Activated naive CD4-positive, alpha-beta T cell treated with anti-CD3 and anti-CD28 coated beads, Interleukin-2, amount 50 U/mL, for 24 hours (primary cell): ENCODE measurements around the gene FADS2.
A peak's percentile ranks its signal among the peaks of the same experiment; 100 is the strongest.

ENCODE experiments used
- H3K27ac Mint-ChIP-seq: one replicate; pipeline ENCODE4 v1.8.0; 2021; ENCODE audit warnings: mild to moderate bottlenecking, mixed read lengths
- H3K27me3 Mint-ChIP-seq: one replicate; pipeline ENCODE4 v1.8.0; 2021; ENCODE audit warnings: mixed read lengths
- H3K36me3 Mint-ChIP-seq: one replicate; pipeline ENCODE4 v1.8.0; 2021; ENCODE audit warnings: mixed read lengths
- H3K4me1 Mint-ChIP-seq: one replicate; pipeline ENCODE4 v1.8.0; 2021; ENCODE audit warnings: mixed read lengths
- H3K4me3 Mint-ChIP-seq: one replicate; pipeline ENCODE4 v1.8.0; 2021; ENCODE audit warnings: mild to moderate bottlenecking, mixed read lengths
- H3K9me3 Mint-ChIP-seq: one replicate; pipeline ENCODE4 v1.8.0; 2021; ENCODE audit warnings: mixed read lengths

FADS2 gene

DNA sequence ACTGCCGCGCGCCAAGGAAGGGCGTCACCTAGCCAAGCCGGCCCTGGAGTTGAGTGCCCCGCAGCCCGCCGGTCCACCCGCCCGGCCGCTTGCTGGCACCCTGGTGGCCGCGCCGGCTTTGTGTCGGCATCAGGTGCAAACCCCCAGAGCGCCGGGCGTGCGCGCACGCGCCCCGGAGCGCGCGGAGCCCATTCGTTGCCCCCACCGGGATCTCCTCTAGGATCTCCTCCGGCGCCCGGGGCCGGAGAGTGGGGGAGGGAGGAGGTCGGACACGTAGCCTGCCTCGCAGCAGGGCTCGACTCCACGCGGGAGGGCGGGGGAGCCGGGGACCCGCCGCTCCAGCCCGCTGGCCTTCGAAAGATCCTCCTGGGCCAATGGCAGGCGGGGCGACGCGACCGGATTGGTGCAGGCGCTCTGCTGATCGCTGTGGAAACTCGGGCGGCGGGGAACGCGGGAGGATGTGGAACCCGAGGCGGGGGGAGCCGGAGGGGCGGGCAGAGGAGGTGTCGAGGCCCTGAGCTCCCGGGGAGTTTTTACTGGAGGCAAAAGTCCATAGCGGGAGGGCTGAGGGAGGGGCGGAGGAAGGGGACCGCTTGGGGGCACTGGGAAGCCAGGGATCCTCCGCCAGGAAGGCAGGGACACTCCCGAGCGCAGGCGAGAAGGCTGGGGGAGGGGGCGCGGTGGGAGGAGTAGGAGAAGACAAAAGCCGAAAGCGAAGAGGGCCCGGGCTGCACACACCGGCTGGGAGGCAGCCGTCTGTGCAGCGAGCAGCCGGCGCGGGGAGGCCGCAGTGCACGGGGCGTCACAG, at the start of gene FADS2:
Gene FADS2, plus strand, starts transcription at position 730 of the 808 bp plus-strand sequence. CDS start 91 bp downstream, outside the sequence.
- Mint-ChIP-seq H3K27me3 (peaks cover 19% of the 10 kb centered on the region), H3K27ac (no peak within 1 kb of the TSS), H3K36me3 (no peaks in the 10 kb centered on the region), H3K4me1 (peaks cover 6% of the 10 kb centered on the region), H3K4me3 (peak within 1 kb of the TSS; percentile 83), H3K9me3 (no peaks in the 10 kb centered on the region)

DNA sequence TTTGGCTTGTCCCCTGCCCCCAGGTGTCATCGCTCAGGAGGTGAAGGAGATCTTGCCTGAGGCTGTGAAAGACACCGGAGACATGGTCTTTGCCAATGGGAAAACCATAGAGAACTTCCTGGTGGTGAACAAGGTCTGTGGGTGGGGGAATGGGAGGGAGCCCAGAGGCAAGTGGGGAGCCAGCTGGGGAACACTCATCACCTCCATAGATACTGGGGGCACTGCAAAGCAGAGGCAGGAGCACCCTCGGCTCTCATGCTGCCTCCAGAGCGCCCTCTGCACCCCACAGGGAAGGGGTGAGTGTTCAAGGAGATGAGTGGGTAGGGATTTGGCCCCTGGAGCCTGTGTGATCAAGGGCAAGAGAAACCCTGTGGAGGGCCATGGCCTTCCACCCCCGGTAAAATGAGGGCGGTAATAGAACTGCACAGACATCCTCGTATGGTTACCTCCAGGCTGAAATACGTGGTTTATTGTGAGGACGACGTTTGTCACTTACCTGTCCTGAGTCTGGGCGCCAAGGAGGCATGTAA, 49.7 kb upstream of the FADS2 start:
- no peak overlapping the region for H3K27ac Mint-ChIP-seq
- no peak overlapping the region for H3K4me3 Mint-ChIP-seq
- no peaks in the 10 kb centered on the region for H3K9me3 Mint-ChIP-seq
- H3K36me3 Mint-ChIP-seq, result no peaks in the 10 kb centered on the region
- peaks cover 15% of the 10 kb centered on the region for H3K4me1 Mint-ChIP-seq
- no peaks in the 10 kb centered on the region for H3K27me3 Mint-ChIP-seq

- no peaks in the 10 kb centered on the region for H3K36me3 Mint-ChIP-seq
- peaks cover 15% of the 10 kb centered on the region for H3K4me1 Mint-ChIP-seq
- H3K9me3 Mint-ChIP-seq, result no peaks in the 10 kb centered on the region
- no peak overlapping the region for H3K27ac Mint-ChIP-seq
- no peak overlapping the region for H3K4me3 Mint-ChIP-seq
- no peaks in the 10 kb centered on the region for H3K27me3 Mint-ChIP-seq
Observed at GRCh38 chr11:61778920-61779650, 49.0 kb upstream of the FADS2 start.

DNA sequence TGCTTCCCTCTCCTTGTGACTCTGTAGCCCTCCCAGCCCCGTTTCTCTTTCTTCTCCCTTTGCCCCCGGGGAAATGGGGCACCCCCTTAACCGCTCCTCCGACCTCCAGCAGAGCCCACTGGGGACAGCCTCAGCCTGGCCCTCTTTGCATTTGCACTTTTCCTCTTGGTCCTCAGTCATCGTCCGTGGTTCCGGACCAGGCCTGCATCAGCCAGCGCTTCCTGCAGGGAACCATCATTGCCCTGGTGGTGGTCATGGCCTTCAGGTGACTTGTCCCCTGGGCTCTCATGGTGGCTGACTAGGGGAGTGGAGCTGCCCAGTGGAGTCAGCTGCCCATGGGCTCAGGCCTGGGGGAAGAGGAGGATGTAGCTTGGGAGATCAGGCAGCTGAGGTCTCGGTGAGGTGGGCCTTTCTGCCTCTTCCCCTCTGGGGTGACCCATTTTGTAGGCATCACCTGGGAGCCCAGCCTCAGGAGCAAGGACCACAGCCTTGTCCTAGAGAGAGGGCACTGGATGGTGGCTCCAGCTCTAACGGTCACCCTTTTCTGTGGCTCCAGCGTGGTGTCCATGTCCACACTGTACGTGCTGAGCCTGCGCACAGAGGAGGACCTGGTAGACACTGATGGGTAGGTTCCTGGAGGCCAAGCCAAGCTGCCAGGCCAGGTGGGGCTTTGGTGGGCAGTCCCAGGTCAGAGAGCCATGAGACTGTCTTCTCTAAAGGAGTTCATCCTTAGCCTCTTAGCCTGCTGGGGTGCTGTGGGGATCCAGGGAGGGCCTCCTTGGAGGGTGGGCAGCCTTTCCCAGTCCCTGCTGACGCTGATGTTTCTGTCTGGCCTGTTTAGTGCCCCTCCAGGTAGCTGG, 48.2 kb upstream of the FADS2 start:
- no peaks in the 10 kb centered on the region for H3K27me3 Mint-ChIP-seq
- no peaks in the 10 kb centered on the region for H3K9me3 Mint-ChIP-seq
- H3K4me1 Mint-ChIP-seq, result peaks cover 15% of the 10 kb centered on the region
- no peaks in the 10 kb centered on the region for H3K36me3 Mint-ChIP-seq
- peak overlapping the region; percentile 23 for H3K27ac Mint-ChIP-seq
- no peak overlapping the region for H3K4me3 Mint-ChIP-seq

DNA sequence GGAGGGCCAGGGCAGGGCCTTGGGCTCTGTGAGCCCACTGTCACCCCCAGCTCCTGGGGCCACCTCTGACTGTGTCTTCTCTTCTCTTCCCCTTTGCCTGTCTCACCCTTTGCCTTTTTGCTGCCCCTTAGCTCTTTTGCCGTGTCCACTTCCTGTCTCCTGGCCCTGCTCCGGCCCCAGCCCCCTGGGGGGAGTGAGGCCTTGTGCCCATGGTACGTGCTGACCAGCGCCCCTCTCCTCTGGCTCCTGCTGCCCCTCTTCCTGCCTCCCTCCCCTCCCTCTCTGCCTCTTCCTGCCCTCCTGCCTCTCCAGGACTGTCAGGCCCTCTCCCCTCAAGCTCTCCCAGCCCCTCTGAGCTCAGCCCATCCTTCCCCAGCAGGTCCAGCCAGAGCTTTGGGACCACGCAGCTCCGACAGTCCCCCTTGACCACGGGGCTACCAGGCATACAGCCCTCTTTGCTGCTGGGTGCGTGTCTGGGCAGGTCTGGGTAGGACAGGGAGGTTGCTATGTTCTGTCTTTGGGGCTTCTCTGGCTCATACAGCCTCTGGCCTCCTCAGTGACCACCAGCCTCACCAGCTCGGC, 47.4 kb upstream of the FADS2 start:
- Mint-ChIP-seq H3K27ac (no peak overlapping the region), H3K4me1 (peaks cover 15% of the 10 kb centered on the region), H3K36me3 (no peaks in the 10 kb centered on the region), H3K9me3 (no peaks in the 10 kb centered on the region), H3K4me3 (no peak overlapping the region), H3K27me3 (no peaks in the 10 kb centered on the region)

- H3K4me3 Mint-ChIP-seq, result no peak overlapping the region
- no peaks in the 10 kb centered on the region for H3K9me3 Mint-ChIP-seq
- no peaks in the 10 kb centered on the region for H3K27me3 Mint-ChIP-seq
- H3K36me3 Mint-ChIP-seq, result no peaks in the 10 kb centered on the region
- H3K27ac Mint-ChIP-seq, result no peak overlapping the region
- peaks cover 10% of the 10 kb centered on the region for H3K4me1 Mint-ChIP-seq
Observed at GRCh38 chr11:61781585-61781984, 46.5 kb upstream of the FADS2 start.

DNA sequence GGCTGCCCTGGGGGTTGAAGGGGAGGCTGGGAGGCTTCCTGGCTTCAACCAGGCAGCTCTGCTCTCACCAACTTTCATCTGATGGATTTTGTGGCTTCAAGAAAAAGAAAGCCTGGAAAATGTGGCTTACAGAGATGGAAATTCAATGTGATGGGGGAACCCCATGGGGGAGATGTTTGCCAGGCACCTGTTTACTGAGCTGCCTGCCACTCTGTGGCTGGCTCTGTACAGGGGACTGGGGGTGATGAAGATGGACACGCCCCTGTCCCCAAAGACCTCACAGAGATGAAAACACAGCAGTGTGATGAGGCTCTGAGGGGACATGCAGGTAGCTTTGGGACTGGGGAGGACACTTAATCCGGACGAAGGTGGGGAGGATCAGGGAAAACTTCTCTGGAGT, 45.8 kb upstream of the FADS2 start:
- Mint-ChIP-seq H3K27me3 (no peaks in the 10 kb centered on the region), H3K4me1 (peaks cover 5% of the 10 kb centered on the region), H3K27ac (no peak overlapping the region)

GRCh38 chr11:61782841-61783240, 45.3 kb upstream of the FADS2 start:
- no peaks in the 10 kb centered on the region for H3K27me3 Mint-ChIP-seq
- no peak overlapping the region for H3K27ac Mint-ChIP-seq
- no peaks in the 10 kb centered on the region for H3K9me3 Mint-ChIP-seq
- no peaks in the 10 kb centered on the region for H3K36me3 Mint-ChIP-seq
- peaks cover 3% of the 10 kb centered on the region for H3K4me1 Mint-ChIP-seq
- no peak overlapping the region for H3K4me3 Mint-ChIP-seq

More for the DNA sequence above, 45.8 kb upstream of the FADS2 start:
- H3K4me3 Mint-ChIP-seq, result no peak overlapping the region
- no peaks in the 10 kb centered on the region for H3K36me3 Mint-ChIP-seq
- no peaks in the 10 kb centered on the region for H3K9me3 Mint-ChIP-seq

DNA sequence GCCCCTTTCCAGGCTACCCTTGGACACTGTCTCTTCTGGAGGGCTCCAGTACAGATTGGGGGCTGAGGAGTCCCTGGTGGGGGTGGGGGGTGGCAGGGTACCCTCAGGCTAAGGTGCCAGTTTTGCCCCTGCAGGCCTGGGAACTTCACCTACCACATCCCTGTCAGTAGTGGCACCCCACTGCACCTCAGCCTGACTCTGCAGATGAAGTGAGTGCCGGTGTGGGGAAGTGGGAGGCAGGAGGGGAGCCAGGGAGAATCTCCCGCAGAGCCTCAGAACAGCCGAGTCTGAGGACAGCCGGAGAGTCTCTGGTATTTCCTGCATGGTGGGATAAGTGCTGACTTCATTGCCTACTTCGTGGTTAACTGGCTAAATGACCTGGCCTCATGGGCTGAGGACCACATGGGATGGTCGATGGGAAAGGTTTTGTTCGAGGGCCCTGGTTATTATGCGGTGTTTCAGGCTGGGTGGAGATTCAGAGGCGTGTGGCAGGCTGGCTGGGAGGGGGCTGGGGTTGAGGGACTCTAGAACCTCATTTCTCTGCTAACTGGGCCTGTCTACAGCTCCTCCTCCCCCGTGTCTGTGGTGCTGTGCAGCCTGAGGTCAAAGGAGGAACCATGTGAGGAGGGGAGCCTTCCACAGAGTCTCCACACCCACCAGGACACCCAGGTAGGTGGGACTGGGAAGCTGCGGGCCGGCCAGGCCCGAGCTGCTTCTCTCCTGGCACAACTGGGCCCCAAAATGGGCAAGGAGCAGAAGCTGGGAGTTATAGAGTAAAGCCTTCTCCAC, 44.2 kb upstream of the FADS2 start:
- no peaks in the 10 kb centered on the region for H3K9me3 Mint-ChIP-seq
- H3K4me1 Mint-ChIP-seq, result no peaks in the 10 kb centered on the region
- H3K27me3 Mint-ChIP-seq, result no peaks in the 10 kb centered on the region
- peaks cover 2% of the 10 kb centered on the region for H3K36me3 Mint-ChIP-seq
- H3K27ac Mint-ChIP-seq, result no peak overlapping the region
- no peak overlapping the region for H3K4me3 Mint-ChIP-seq

GRCh38 chr11:61784506-61784805, 43.6 kb upstream of the FADS2 start:
- H3K27me3 Mint-ChIP-seq, result no peaks in the 10 kb centered on the region
- peaks cover 2% of the 10 kb centered on the region for H3K36me3 Mint-ChIP-seq
- no peak overlapping the region for H3K27ac Mint-ChIP-seq
- H3K4me1 Mint-ChIP-seq, result peaks cover 2% of the 10 kb centered on the region
- H3K9me3 Mint-ChIP-seq, result no peaks in the 10 kb centered on the region
- no peak overlapping the region for H3K4me3 Mint-ChIP-seq

- Mint-ChIP-seq H3K4me3 (no peak overlapping the region), H3K36me3 (peaks cover 5% of the 10 kb centered on the region), H3K27ac (no peak overlapping the region), H3K9me3 (no peaks in the 10 kb centered on the region), H3K27me3 (no peaks in the 10 kb centered on the region), H3K4me1 (peaks cover 10% of the 10 kb centered on the region)
Observed at GRCh38 chr11:61785837-61786402, 42.2 kb upstream of the FADS2 start.

DNA sequence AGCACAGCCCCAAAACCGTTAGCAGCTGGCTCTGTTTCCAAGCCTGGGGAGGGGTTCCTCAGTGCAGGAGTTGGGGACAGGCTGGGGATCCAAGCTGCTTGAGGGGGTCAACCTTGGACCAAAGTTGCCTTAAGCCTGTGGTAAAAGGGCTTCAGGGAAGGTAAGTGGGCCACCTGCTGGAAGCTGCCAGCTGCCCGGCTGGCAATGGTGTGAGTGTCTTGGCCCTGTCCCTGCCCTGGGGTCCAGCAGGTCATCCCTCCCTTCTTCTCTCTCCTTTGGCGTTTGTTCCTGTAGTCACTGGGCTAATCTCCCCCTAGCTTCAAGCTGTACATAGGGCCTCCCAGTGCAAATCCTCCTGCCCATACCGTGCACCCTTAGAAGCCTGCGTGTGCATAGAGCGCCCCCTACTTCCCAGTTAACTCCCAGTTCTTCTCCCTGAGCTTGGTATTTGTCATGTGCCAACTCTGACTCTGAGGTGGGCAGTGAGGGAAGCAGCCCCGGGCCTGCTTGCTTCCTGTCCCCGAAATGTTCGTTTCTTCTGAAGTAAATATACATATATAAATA, 40.1 kb upstream of the FADS2 start:
- Mint-ChIP-seq H3K4me1 (peaks cover 18% of the 10 kb centered on the region), H3K9me3 (no peaks in the 10 kb centered on the region), H3K36me3 (peaks cover 5% of the 10 kb centered on the region), H3K27ac (no peak overlapping the region), H3K27me3 (no peaks in the 10 kb centered on the region), H3K4me3 (no peak overlapping the region)

GRCh38 chr11:61791737-61792309, 36.3 kb upstream of the FADS2 start:
- Mint-ChIP-seq H3K4me1 (peaks cover 26% of the 10 kb centered on the region), H3K4me3 (peak overlapping the region; percentile 93), H3K36me3 (peaks cover 5% of the 10 kb centered on the region)

More at GRCh38 chr11:61791737-61792309, 36.3 kb upstream of the FADS2 start:
- Mint-ChIP-seq H3K9me3 (no peaks in the 10 kb centered on the region), H3K27me3 (no peaks in the 10 kb centered on the region), H3K27ac (peak overlapping the region; percentile 99)
